HG03064 (cell line): ENCODE results near the gene SPTSSB.

Experiments
- ATAC-seq: cut with Tn5 transposase; IDR thresholded peaks from one replicate; pipeline ENCODE4 v1.9.1; 2021; ENCODE audit warnings: low read depth; ENCODE audit not compliant: unreplicated experiment

SPTSSB gene

GRCh38 chr3:161393310-161393709 is 22.0 kb upstream of the SPTSSB start:
- ATAC-seq = no peak

- no peak for ATAC-seq
Observed at GRCh38 chr3:161392853-161393252, 21.5 kb upstream of the SPTSSB start.

- no peak for ATAC-seq
Observed at GRCh38 chr3:161390200-161390599, 18.9 kb upstream of the SPTSSB start.

- no peak for ATAC-seq
Observed at GRCh38 chr3:161389445-161390035, 18.2 kb upstream of the SPTSSB start.

- no peak for ATAC-seq
Observed at GRCh38 chr3:161388855-161389254, 17.5 kb upstream of the SPTSSB start.

GRCh38 chr3:161386991-161387770 is 15.9 kb upstream of the SPTSSB start:
- ATAC-seq = no peak

- no peak for ATAC-seq
Observed at GRCh38 chr3:161372321-161373260, 1.3 kb upstream of the SPTSSB start.

- ATAC-seq = no peak
Observed at GRCh38 chr3:161369531-161369930, 1.8 kb downstream of the SPTSSB start.

GRCh38 chr3:161366094-161366493 is 5.2 kb downstream of the SPTSSB start:
- ATAC-seq = no peak

GRCh38 chr3:161358488-161358887 is 12.8 kb downstream of the SPTSSB start:
- no peak for ATAC-seq

GRCh38 chr3:161356287-161356686 is 15.0 kb downstream of the SPTSSB start:
- ATAC-seq = no peak

GRCh38 chr3:161355508-161355907 is 15.8 kb downstream of the SPTSSB start:
- no peak for ATAC-seq

- ATAC-seq = no peak
Observed at GRCh38 chr3:161354554-161354953, 16.8 kb downstream of the SPTSSB start.

GRCh38 chr3:161351330-161351729 is 20.0 kb downstream of the SPTSSB start:
- no peak for ATAC-seq

- ATAC-seq = no peak
Observed at GRCh38 chr3:161350916-161351315, 20.4 kb downstream of the SPTSSB start.

GRCh38 chr3:161349529-161350312 is 21.6 kb downstream of the SPTSSB start:
- ATAC-seq = no peak

- ATAC-seq = no peak
Observed at GRCh38 chr3:161348796-161349400, 22.4 kb downstream of the SPTSSB start.

GRCh38 chr3:161347726-161348125 is 23.6 kb downstream of the SPTSSB start:
- ATAC-seq = no peak

- no peak for ATAC-seq
Observed at GRCh38 chr3:161345023-161345422, 26.3 kb downstream of the SPTSSB start.

GRCh38 chr3:161343986-161344385 is 27.3 kb downstream of the SPTSSB start:
- no peak for ATAC-seq
